D721Med (cell line): ENCODE measurements around the gene TESPA1.

ENCODE experiments used
- DNase-seq: peaks from one replicate; pipeline ENCODE4 v3.0.0; 2011; ENCODE audit warnings: low spot score; ENCODE audit not compliant: insufficient read length
- FAIRE-seq: peaks from 2 replicates; lab custom pipeline; 2011; peaks lifted over from hg19 to GRCh38; lab: Jason Lieb, UNC
- TF ChIP-seq, protein P1 (sequence below): IDR thresholded peaks from 2 replicates; pipeline ENCODE4 v1.5.1; 2012; ENCODE audit warnings: mild to moderate bottlenecking, control low read depth; ENCODE audit not compliant: insufficient read depth; ENCODE audit errors: missing control alignments

Gene TESPA1

DNA sequence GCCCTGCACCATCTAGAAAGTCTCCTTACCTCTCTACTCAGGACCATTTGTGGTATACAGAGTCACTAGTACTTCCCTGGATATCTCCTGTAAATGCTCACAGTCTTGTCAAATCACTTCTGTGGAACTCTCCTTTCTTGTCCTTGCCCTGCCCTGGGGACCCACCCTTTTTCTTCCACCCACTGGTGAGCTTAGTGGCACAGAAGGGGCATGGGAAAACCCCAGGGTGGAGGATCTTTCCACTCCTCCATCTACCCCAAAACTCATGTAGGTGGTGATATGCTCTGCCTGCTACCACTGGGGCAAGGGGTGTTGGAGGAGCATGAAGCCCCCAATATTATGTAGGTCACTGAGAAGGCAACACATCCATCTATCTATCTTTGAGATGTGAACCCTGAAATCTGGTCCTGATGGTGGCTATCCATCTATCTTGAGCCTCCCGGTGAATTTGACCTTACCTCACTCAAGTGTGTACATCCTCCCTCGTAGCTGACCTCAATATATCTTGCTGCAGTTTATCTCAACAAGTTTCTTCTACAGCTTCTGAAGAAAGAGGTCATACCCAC is 943 bp downstream of the TESPA1 start:
- no peak for DNase-seq
- FAIRE-seq, result no peak
- TF ChIP-seq, protein P1, sequence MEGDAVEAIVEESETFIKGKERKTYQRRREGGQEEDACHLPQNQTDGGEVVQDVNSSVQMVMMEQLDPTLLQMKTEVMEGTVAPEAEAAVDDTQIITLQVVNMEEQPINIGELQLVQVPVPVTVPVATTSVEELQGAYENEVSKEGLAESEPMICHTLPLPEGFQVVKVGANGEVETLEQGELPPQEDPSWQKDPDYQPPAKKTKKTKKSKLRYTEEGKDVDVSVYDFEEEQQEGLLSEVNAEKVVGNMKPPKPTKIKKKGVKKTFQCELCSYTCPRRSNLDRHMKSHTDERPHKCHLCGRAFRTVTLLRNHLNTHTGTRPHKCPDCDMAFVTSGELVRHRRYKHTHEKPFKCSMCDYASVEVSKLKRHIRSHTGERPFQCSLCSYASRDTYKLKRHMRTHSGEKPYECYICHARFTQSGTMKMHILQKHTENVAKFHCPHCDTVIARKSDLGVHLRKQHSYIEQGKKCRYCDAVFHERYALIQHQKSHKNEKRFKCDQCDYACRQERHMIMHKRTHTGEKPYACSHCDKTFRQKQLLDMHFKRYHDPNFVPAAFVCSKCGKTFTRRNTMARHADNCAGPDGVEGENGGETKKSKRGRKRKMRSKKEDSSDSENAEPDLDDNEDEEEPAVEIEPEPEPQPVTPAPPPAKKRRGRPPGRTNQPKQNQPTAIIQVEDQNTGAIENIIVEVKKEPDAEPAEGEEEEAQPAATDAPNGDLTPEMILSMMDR, result no peak

- TF ChIP-seq, protein P1, result no peak
- DNase-seq, result no peak
- FAIRE-seq, result no peak
These were observed 2.8 kb downstream of the TESPA1 start for GRCh38 chr12:54981796-54982195.

GRCh38 chr12:54980341-54980740 is 4.2 kb downstream of the TESPA1 start:
- DNase-seq (no peak), FAIRE-seq (no peak)
- TF ChIP-seq, protein P1, result no peak

- no peak for FAIRE-seq
- no peak for DNase-seq
- TF ChIP-seq, protein P1, result no peak
These were observed 6.7 kb downstream of the TESPA1 start for GRCh38 chr12:54977857-54978256.

GRCh38 chr12:54977155-54977554 is 7.4 kb downstream of the TESPA1 start:
- no peak for FAIRE-seq
- TF ChIP-seq, protein P1, result no peak

GRCh38 chr12:54975875-54976274 is 8.7 kb downstream of the TESPA1 start:
- DNase-seq, result no peak
- TF ChIP-seq, protein P1, result no peak
- no peak for FAIRE-seq

More at GRCh38 chr12:54977155-54977554, 7.4 kb downstream of the TESPA1 start:
- no peak for DNase-seq

- TF ChIP-seq, protein P1, result no peak
- DNase-seq (no peak), FAIRE-seq (no peak)
These were observed 9.3 kb downstream of the TESPA1 start for GRCh38 chr12:54975272-54975671.
